HPDE6-E6E7 (cell line): ENCODE measurements around the gene BORCS8.
A peak's percentile ranks its signal among the peaks of the same experiment; 100 is the strongest.

Experiments used
- DNase-seq: peaks from one replicate; pipeline ENCODE4 v3.0.0; 2011; ENCODE audit warnings: missing footprints; ENCODE audit errors: extremely low spot score

The BORCS8 gene

DNA sequence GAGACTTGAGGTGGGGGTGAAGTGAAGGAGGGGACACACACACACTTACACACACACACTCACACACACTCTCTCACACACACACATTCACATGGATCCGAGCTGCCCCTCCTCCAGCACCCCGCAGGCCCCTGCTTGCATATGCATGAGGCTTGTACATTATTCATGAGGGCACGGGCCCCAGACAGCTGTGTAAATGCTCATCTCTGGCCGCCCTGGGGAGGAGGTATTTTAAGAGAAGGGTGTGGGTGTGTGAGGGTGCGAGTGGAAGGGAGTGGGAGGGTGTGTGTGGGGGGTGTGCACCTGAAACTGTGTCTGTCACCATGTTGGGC, 22.2 kb upstream of the BORCS8 start:
- DNase-seq: no peak

DNA sequence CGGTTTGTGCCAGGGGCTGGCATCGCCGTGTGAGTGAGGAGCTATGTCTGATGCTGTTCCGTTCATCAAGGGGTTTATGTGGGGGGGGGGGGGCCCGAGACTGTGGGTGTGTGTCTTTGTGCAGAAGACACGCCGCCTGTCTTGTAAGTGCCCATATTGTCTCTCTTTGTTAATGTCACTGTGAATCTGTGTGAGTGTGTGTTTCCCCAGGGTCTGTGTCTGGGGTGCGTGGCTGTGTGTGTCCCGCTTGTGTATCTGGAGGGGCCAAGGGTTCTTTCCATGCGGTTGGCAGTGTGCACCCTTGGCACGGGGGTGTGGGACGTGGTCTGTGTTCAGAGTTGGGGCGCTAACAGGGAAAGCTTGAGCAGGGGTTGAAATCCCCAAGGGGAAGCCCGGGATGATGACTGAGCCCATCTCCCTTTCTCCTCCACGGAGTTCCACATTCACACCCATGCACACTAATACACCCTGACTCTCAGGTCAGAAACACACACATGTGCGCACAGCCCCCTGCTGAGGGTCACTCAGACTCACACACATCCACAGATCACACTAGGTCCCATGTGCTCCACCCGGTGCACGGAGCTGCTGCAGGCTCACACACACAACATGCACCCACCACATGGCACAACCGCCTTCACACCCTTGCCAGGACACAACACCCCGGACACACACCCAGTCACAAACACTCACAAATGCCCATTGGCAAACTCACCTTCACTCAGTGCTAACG, 21.6 kb upstream of the BORCS8 start:
- no peak for DNase-seq

DNA sequence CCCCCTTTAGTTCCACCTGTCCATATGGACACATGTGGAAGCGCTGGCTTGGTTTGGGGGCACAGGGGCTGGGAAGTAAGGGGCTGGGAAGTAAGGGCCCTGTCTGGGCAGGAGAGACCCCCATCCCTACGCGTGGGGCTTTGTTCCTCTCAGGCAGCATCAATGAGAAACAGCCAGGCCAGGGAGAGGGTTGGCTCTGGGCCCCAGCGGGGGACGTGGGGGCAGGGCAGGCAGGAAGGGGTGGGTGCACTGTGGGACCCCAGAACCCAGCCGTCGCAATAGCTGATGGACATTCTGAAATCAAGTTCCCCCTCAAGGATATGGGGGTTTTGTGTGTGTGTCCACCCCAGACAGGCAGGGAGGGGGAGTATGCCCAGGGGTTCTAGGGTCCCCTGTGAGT, 21.0 kb upstream of the BORCS8 start:
- DNase-seq: no peak

DNA sequence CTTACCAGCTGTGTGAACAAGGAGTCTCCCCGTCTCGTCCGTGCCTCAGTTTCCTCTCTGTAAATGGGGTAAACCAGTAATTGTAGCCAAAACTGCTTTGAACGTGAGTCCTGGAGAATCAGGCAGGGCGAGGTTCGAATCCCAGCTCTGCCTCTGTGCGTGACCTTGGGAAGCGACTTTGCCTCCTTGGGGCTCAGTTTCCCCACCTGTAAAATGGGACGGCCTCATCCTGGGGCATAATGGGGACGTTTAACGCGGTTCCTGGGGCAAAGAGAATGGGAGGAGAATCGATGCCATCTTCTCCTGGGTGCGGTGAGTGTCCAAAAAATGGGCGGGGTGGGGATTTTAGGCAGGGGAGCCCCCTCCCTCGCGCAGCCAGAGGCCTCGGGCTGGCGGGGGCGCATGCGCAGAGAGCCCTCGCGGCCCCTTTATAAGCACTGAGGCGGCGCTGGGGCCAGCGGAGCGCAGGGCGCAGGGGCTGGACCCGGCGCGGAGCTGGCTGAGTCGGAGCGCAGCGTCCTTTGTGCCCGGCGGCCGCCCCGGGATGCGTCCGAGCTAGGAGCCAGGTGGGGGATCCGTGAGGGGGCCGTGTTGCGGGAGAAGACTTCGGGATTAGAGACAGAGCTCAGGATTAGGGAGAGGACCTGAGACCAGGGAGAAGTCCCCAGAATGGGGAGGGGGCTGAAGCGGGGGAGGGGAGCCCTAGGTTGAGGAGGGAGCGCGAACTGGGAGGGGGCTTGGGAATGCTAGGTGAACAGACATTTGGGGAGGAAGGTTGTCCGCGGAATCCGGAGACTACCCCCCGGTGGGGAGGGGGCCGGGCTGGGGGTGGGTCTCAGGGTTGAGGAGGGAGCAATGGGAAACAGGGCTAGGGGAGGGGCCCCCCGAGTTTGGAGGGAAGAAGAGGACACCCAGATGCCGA, 19.8 kb upstream of the BORCS8 start, which contains the start of gene NCAN:
TSS of gene NCAN (plus strand) at position 460 of the 922 bp plus-strand sequence. CDS start 4,996 bp downstream, outside the sequence.
- no peak for DNase-seq

DNA sequence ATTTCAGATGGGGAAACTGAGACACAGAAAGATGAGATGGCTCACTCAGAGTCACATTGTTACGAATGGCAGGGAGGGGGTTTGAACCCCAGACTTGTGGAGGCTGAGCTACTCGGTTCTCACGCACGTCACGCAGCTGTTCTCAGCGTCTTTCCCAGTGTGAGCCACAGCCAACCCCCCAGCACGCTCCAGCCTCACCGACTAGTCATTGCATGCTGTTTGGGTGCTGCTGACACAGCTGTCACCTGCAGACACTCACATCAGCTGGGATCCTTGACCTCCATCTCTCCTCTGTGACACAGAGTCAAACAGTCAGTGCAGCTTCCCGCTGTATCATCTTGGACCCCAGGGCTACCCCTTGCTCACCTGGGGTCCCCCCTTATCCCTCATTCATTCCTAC, 17.4 kb upstream of the BORCS8 start:
- DNase-seq: no peak

DNA sequence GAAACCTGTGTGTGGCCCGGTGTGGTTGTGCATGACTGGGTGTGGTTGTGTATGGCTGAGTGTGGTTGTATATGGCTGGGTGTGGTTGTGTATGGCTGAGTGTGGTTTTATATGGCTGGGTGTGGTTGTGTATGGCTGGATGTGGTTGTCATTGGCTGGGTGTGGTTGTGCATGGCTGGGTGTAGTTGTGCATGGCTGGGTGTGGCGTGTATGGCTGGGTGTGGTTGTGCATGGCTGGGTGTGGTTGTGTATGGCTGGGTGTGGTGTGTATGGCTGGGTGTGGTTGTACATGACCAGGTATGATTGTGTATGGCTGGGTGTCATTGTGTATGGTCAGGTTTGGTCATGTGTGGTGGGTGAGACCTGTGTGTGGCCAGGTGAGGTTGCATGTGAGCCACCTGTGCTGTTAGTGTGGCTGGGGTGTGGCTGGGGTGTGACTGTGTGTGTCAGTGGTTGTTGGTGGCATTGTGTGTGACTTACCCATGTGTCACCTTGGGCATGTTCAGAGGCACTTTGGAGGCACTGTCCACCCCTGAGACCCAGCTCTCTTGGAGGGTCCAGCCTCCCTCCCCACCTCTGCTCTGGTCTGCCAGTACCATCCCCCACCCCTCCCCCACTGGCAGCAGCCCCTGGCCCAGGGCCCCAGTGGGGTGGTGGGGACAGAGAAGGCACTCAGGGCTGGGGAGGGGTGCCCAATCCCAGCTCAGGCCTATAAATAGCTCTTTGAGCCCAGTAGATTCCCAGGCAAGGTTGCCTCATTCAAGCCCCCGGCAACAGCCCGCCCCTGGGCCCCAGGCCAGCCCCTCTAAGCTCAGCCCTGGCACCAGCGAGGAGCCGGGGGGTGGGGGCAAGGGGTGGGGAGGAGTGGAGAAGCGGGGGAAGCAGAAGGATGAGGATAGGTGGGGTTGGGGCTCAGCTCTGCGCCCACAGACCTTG, 16.0 kb upstream of the BORCS8 start:
- no peak for DNase-seq

DNA sequence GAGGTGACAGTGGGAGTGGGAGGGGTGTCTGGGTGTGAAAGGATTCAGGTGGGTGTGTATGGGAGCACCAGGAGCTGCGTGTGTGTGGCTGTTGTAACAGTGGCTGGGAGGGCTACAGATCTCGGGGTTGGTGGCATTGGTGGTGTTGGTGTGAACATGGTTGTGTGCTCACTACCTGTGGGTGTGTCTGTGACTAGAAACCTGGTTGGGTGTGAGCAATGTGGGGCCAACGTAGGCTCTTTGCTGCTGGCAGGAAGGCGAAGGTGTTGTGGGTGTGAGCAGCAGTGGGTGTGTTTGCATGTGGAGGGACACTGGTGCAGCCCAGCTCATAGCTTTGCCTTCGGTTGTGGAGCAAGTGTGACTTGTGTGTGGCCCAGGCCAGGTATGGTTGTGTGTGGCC, 15.0 kb upstream of the BORCS8 start:
- no peak for DNase-seq

DNA sequence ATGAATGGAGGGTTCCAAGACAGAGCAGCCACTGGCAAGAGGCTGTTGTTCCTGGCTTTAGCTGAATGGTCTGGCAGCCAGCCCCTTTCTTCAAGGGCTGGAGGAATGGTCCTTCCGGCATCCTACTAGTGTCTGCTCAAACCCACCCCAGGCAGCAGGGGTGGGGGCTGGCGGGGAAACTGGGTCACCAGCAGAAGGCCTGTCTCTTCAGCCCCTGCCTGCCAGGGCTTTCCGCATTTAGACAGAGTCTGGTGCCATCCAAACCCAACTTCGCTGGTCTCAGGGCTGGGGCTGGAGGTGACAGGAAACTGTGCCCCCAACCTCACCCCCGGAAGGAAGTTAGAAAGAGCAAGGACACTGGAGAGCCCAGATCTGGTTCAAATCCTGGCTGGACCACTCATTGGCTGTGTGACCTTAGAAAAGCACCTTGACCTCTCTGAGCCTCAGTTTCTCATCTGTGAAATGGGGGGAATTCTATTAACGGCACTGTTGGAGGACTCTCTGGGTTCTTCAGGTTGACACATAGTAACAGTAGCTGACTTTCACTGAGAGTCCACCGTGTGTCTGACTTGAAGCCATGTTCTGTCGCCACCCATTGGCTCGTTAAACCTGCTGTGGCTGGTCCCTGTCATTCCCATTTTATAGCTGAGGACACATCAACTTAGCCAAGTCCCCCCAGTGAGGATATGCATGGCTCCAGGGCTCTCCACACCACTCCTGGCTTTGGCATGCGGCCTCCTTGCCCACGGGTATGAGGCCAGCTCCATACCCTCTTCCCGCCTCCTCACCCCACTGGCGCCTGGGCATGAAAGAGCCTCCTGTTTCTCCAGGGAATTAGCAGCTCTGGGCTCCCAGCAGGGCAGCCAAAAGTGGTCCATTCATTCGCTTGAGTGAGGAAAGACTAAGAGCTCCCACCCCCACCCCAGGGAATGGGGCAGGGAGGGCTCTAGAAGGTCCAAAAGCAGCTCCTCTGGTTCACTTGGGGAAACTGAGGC, 13.8 kb upstream of the BORCS8 start:
- DNase-seq: no peak

DNA sequence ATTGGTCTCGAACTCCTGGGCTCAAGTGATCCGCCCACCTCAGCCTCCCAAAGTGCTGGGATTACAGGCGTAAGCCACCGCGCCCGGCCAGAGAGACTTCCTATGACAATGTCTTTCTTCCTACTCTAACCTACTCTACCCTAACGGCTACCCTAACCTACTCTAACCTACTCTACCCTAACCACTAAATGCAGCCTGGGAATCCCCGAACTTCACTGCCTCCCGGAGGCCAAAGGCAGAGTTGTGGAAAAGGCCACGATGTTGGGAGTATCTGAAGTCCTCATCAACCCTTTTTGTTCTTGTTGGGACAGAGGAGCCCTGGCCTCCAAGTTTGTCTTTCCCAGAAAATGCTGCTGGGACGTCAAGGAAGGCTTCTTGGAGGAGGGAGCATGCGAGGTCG, 12.2 kb upstream of the BORCS8 start:
- DNase-seq: no peak

DNA sequence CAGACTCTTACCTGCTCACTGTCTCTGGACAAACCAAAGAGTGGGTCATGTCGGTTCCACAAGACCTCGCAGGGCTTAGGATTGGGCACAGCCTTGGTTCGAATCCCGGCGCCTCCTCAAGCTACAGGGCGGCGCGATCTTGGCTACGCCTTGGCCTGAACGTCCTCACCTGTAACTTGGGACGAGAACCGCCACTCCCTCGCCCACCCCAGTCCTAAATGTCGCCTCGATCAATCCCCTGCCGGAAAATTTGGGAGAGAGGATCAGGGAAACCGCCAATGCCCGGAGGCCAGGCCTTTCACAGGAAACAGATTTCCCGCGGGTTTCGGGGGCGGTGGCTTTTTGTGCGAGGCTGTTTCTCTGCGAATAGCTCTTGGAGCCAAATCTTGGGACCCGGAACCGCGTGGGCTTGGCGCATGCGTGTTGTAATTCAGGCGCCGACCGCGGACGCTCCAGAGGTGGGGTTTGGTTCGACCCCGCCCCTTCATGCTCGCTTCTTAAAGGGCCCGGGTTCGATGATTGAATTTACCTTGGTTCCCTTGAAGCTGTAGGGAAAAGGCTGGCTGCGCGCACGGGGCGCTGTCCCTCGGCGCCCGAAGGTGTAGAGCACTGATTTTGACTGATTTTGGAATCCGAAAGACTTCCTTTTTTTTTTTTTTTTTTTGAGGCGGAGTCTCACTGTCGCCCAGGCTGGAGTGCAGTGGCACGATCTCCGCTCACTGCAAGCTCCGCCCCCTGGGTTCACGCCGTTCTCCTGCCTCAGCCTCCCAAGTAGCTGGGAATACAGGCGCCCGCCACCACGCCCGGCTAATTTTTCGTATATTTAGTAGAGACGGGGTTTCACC, 11.3 kb upstream of the BORCS8 start, which contains the start of gene NR2C2AP:
TSS of gene NR2C2AP (minus strand) at position 403 of the 845 bp plus-strand sequence. CDS start at position 49, 354 bp downstream.
- peak; percentile 97 for DNase-seq

DNA sequence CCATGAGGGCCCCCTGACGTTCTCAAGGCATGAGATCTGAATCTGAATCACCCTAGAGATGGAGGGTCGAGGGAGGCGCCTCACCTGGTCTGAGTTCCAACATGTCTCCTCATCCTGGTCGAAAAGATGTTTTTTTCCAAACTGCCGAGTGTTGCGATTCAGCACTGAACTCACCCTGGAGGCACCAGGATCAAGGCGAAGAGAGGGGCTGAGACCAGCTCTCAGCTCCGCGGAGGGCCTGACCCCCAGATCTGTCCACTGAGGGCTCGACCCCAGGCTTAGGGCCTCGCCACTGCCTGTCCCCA, 10.7 kb upstream of the BORCS8 start:
- no peak for DNase-seq

DNA sequence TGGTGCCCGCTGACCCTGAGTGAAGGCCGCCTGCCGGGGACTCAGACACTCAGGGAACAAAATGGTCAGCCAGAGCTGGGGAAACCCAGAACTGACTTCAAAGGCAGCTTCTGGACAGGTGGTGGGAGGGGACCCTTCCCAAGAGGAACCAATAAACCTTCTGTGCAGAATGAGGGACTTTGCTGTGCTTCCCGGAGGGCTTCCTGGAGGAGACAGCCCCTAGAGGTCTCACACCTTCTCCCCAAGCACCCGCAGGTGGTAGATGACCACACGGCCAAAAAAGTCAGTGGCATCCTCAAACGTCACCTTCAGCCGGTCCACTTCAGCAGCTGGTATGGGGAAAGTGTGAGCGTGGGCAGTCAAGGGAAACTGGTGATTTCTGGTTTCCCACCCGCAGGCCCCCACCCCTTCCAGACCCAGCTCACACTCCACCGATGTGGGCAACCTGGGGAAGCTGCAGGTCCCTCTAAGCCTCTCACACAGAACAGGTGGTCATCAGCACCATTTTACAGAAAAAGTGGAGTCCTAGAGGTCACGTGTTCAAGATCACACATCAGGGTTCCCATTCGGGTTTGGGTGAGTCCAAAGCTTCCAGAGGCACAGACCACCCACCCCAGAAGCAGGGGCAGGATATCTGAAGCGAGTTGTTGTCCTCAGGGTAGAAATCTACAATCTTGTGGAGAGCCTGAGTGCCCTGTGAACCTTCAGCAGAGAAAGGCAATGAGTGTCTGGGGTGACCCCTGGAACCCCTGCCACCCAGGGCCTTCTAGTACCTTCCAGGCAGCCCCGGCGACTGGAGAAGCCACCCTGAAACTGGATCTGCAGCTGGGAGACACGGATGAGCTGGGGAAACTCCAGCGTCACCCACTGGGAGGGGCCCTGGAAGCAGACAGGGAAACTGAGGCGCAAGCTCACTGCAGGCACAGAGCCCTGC, 10.0 kb upstream of the BORCS8 start:
- no peak for DNase-seq

DNA sequence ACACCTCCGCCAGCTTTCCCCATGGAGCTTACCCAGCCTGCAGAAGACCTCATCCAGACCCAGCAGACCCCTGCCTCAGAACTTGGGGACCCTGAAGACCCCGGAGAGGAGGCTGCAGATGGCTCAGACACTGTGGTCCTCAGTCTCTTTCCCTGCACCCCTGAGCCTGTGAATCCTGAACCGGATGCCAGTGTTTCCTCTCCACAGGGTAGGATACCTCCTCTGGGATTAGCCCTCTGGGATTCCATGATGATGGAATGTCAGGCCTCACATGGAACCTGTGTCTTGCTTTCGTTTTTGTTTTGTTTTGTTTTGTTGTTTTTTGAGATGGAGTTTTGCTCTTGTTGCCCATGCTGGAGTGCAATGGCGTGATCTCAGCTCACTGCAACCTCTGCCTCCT, 2.0 kb upstream of the BORCS8 start:
- no peak for DNase-seq

DNA sequence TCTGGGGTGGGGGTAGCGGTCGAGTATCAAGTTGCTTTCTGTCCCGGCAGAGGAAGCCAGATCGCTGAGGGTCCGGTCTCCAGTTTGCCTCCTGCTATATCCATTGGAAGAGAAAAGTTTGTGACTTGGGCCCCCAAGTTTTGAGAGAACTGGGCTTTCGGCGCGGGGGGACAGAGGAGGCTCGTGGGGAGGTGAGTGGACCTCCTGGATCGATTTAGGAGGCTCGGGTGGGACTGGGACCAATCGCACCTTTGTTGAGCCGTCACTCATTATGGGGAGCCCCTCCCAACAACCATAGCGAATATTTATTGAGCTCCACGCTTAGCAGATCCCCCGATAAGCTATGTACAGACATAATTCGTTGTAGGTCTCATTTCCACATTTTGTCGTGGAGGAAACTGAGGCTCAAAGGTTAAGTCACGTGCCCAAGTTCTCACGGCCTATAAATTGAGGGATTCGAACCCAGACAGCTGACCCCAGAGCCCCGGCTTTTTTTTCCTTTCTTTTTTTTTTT, 1.0 kb upstream of the BORCS8 start:
- DNase-seq: no peak

DNA sequence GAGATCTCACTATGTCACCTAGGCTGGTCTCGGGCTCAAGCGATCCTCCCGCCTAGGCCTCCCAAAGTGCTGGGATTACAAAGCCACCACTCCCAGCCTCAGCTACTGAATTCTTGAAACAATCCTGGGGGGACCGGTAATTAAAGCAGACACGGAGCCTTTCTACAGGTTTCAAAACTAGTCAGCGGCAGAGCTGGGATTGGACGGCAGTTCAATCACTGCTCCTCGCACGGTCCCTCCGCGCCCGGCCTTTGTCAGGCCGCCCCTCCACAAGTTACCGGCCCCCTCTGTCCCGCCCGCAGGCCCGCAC, 229 bp downstream of the BORCS8 start:
- no peak for DNase-seq

DNA sequence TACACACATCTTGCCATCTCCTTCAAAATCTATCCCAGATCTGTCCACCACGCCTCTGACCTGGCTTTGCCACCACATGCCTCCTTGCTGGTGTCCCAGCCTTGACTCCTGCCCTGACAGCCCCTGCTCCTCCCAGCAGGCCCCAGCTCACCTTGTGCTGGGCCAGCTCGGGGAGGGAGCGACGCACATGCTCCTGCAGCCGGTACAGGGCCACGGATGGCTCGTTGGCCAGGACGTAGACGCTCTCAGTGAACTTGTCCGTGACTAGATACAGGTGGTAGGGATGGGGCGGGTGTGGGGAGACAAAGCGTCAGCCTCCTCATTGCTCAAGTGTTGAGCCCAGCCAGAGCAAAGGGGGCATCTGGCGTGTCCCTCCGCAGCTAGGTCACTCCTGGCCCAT, 5.2 kb downstream of the BORCS8 start:
- DNase-seq: no peak

DNA sequence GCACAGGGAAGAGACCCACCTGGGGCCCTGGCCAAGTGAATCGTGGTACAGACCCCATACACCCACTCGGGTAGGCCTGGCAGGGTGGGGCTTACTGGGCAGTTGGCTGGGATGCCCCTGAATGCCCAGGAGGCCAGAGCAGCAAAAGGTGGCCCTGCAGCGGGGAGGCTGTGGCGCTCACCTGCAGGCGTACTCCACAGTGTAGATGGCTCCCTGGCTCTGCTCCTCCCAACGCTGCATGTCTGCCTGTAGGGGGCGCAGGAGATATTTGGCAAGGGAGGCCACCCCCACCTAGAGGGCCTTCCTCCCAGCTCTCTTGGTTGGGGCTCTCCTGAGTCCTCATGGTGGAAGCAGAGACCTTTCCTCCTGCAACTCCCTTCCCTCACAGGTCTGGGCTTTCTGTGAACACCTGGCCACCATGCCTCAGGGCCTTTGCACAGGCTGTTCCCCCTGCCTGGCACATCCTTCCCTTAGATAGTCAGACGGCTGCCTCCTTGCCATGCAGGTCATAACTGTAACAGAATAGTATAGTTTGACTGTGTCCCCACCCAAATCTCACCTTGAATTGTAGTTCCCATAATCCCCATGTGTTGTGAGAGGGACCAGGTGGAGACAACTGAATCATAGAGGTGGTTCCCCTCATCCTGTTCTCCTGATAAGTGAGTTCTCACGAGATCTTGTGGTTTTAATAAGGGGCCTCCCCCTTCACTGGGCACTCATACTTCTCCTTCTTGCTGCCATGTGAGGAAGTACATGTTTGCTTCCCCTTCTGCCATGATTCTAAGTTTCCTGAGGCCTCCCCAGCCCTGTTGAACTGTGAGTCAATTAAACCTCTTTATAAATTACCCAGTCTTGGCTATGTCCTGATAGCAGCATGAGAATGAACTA, 5.9 kb downstream of the BORCS8 start:
- no peak for DNase-seq
